Loucy (cell line): ENCODE results near the gene DCPS.

ENCODE experiments used
- H2AFZ ChIP-seq: fragments of 200-600 bp; sonication (generic); 2 replicates; pipeline ENCODE4 v1.6.0; 2016; ENCODE audit warnings: antibody characterized with exemption, mild to moderate bottlenecking, low read length, moderate library complexity
- H3F3A ChIP-seq: fragments of 200-600 bp; 2 replicates; pipeline ENCODE4 v1.6.0; 2016; ENCODE audit warnings: antibody characterized with exemption, low read depth, mild to moderate bottlenecking
- H3K27me3 ChIP-seq: fragments of 200-600 bp; sonication (generic); 2 replicates; pipeline ENCODE4 v1.6.1; 2014; ENCODE audit warnings: low read length, mild to moderate bottlenecking; ENCODE audit not compliant: insufficient read depth, poor library complexity, severe bottlenecking
- H3K36me3 ChIP-seq: fragments of 200-600 bp; sonication (generic); 2 replicates; pipeline ENCODE4 v1.6.1; 2016; ENCODE audit warnings: low read length; ENCODE audit not compliant: insufficient read depth
- H3K4me1 ChIP-seq: fragments of 200-600 bp; sonication (generic); 2 replicates; pipeline ENCODE4 v1.5.1; 2014; ENCODE audit warnings: low read length, mild to moderate bottlenecking; ENCODE audit not compliant: insufficient read depth, poor library complexity, severe bottlenecking
- H3K4me2 ChIP-seq: fragments of 200-600 bp; sonication (generic); 2 replicates; pipeline ENCODE4 v1.6.0; 2014; ENCODE audit warnings: antibody characterized with exemption, low read length, low read depth, mild to moderate bottlenecking; ENCODE audit not compliant: poor library complexity, severe bottlenecking
- H3K4me3 ChIP-seq: fragments of 200-600 bp; sonication (generic); 2 replicates; pipeline ENCODE4 v1.5.1; 2014; ENCODE audit warnings: low read length, mild to moderate bottlenecking, mixed read lengths; ENCODE audit not compliant: poor library complexity, severe bottlenecking
- H3K79me2 ChIP-seq: fragments of 200-600 bp; sonication (generic); 2 replicates; pipeline ENCODE4 v1.6.1; 2014; ENCODE audit warnings: low read length; ENCODE audit not compliant: insufficient read depth
- H3K9ac ChIP-seq: fragments of 200-600 bp; sonication (generic); 2 replicates; pipeline ENCODE4 v1.6.0; 2014; ENCODE audit warnings: mild to moderate bottlenecking, low read depth, low read length, moderate library complexity; ENCODE audit not compliant: poor library complexity, severe bottlenecking
- H3K9me2 ChIP-seq: fragments of 200-600 bp; sonication (generic); replicated peaks from 2 replicates; pipeline ENCODE4 v1.6.1; 2016; ENCODE audit warnings: low read depth, low read length, mixed read lengths
- H3K9me3 ChIP-seq: fragments of 200-600 bp; sonication (generic); 2 replicates; pipeline ENCODE4 v1.6.1; 2014; ENCODE audit warnings: mild to moderate bottlenecking, antibody characterized with exemption, low read length, low read depth; ENCODE audit not compliant: insufficient read depth
- H4K20me1 ChIP-seq: fragments of 200-600 bp; sonication (generic); 2 replicates; pipeline ENCODE4 v1.6.0; 2014; ENCODE audit warnings: antibody characterized with exemption, low read length, mild to moderate bottlenecking; ENCODE audit not compliant: insufficient read depth, poor library complexity, severe bottlenecking
- CTCF ChIP-seq: fragments of 200-600 bp; sonication (generic); conservative IDR thresholded peaks from 2 replicates; pipeline ENCODE4 v1.5.1; 2014; ENCODE audit warnings: mild to moderate bottlenecking, antibody characterized with exemption, low read length
- EZH2phosphoT487 ChIP-seq: fragments of 200-600 bp; IDR thresholded peaks from 2 replicates; pipeline ENCODE4 v1.6.1; 2018; ENCODE audit warnings: antibody characterized with exemption, mild to moderate bottlenecking, moderate library complexity, borderline replicate concordance

DCPS gene

GRCh38 chr11:126339073-126339862 is 35.4 kb downstream of the DCPS start:
- Histone ChIP-seq H3K4me3 (no peak overlapping the region), H3F3A (no peaks in the 10 kb centered on the region; the same call in 1 of the 2 replicates), H3K9me2 (no peaks in the 10 kb centered on the region), H4K20me1 (no peaks in the 10 kb centered on the region), H3K36me3 (peaks cover 38% of the 10 kb centered on the region; the same call in 1 of the 2 replicates), H3K27me3 (no peaks in the 10 kb centered on the region), H3K4me2 (no peak overlapping the region), H3K9me3 (no peaks in the 10 kb centered on the region), H3K79me2 (peaks cover 5% of the 10 kb centered on the region; the same call in 1 of the 2 replicates), H2AFZ (no peak overlapping the region), H3K9ac (no peak overlapping the region), H3K4me1 (peaks cover 49% of the 10 kb centered on the region)
- no peak for TF ChIP-seq CTCF
- no peak for TF ChIP-seq EZH2phosphoT487

GRCh38 chr11:126339863-126340434 is 36.1 kb downstream of the DCPS start:
- no peaks in the 10 kb centered on the region for H3K9me3 ChIP-seq
- no peaks in the 10 kb centered on the region for H4K20me1 ChIP-seq
- H3K27me3 ChIP-seq: no peaks in the 10 kb centered on the region
- TF ChIP-seq EZH2phosphoT487: no peak
- no peak for TF ChIP-seq CTCF
- H3K79me2 ChIP-seq: peaks cover 5% of the 10 kb centered on the region; the same call in 1 of the 2 replicates
- H3K9ac ChIP-seq: no peak overlapping the region
- H3K4me1 ChIP-seq: peaks cover 49% of the 10 kb centered on the region
- peaks cover 40% of the 10 kb centered on the region; the same call in 1 of the 2 replicates for H3K36me3 ChIP-seq
- H3F3A ChIP-seq: no peaks in the 10 kb centered on the region; the same call in 1 of the 2 replicates
- H3K4me2 ChIP-seq: no peak overlapping the region
- H2AFZ ChIP-seq: no peak overlapping the region
- H3K4me3 ChIP-seq: no peak overlapping the region
- no peaks in the 10 kb centered on the region for H3K9me2 ChIP-seq

- Histone ChIP-seq H4K20me1 (no peaks in the 10 kb centered on the region), H3K9ac (peak overlapping the region; percentile 48), H3K4me2 (peak overlapping the region; percentile 57)
These were observed 37.2 kb downstream of the DCPS start for GRCh38 chr11:126340960-126341606.

More at GRCh38 chr11:126340960-126341606, 37.2 kb downstream of the DCPS start:
- Histone ChIP-seq H3K9me2 (no peaks in the 10 kb centered on the region), H3K4me1 (peaks cover 42% of the 10 kb centered on the region), H3K36me3 (peaks cover 48% of the 10 kb centered on the region; the same call in 1 of the 2 replicates), H3K27me3 (no peaks in the 10 kb centered on the region), H3K9me3 (no peaks in the 10 kb centered on the region), H3K4me3 (peak overlapping the region; percentile 16), H3F3A (no peaks in the 10 kb centered on the region; the same call in 1 of the 2 replicates), H2AFZ (no peak overlapping the region), H3K79me2 (peaks cover 10% of the 10 kb centered on the region; the same call in 1 of the 2 replicates)
- TF ChIP-seq CTCF (no peak), EZH2phosphoT487 (no peak)
